GM18517 (cell line): ENCODE results near the gene CSTA.

Source experiments
- ATAC-seq: cut with Tn5 transposase; IDR thresholded peaks from one replicate; pipeline ENCODE4 v1.9.1; 2021; ENCODE audit warnings: mild to moderate bottlenecking, moderate library complexity; ENCODE audit not compliant: unreplicated experiment

CSTA gene

GRCh38 chr3:122324871-122325323, at the start of gene CSTA:
TSS of gene CSTA (plus strand) at chr3:122325248. CDS start at chr3:122325293, 45 bp downstream.
- ATAC-seq, result no peak

GRCh38 chr3:122281891-122282290, 43.2 kb upstream of the CSTA start:
- ATAC-seq, result no peak

- ATAC-seq, result no peak
Measured at GRCh38 chr3:122283796-122284445, 41.1 kb upstream of the CSTA start.

- ATAC-seq, result no peak
Measured at GRCh38 chr3:122284486-122284885, 40.6 kb upstream of the CSTA start.

- no peak for ATAC-seq
Measured at GRCh38 chr3:122294359-122294758, 30.7 kb upstream of the CSTA start.

GRCh38 chr3:122295266-122296062, 29.6 kb upstream of the CSTA start:
- no peak for ATAC-seq

GRCh38 chr3:122298239-122298638, 26.8 kb upstream of the CSTA start:
- ATAC-seq, result no peak

- no peak for ATAC-seq
Measured at GRCh38 chr3:122299215-122299614, 25.8 kb upstream of the CSTA start.

GRCh38 chr3:122299872-122300460, 25.1 kb upstream of the CSTA start:
- no peak for ATAC-seq

- peak; percentile 50 for ATAC-seq
Measured at GRCh38 chr3:122301063-122301462, 24.0 kb upstream of the CSTA start.

- ATAC-seq, result no peak
Measured at GRCh38 chr3:122305818-122306621, 19.0 kb upstream of the CSTA start.

- ATAC-seq, result no peak
Measured at GRCh38 chr3:122306622-122306953, 18.5 kb upstream of the CSTA start.

GRCh38 chr3:122307094-122307687, 17.9 kb upstream of the CSTA start:
- no peak for ATAC-seq

- no peak for ATAC-seq
Measured at GRCh38 chr3:122307976-122308375, 17.1 kb upstream of the CSTA start.

GRCh38 chr3:122310361-122310760, 14.7 kb upstream of the CSTA start:
- ATAC-seq, result no peak

- ATAC-seq, result no peak
Measured at GRCh38 chr3:122312826-122313225, 12.2 kb upstream of the CSTA start.

- ATAC-seq, result no peak
Measured at GRCh38 chr3:122313281-122313680, 11.8 kb upstream of the CSTA start.

GRCh38 chr3:122314228-122314876, 10.7 kb upstream of the CSTA start:
- no peak for ATAC-seq

GRCh38 chr3:122315619-122316018, 9.4 kb upstream of the CSTA start:
- ATAC-seq, result no peak

- no peak for ATAC-seq
Measured at GRCh38 chr3:122316368-122316767, 8.7 kb upstream of the CSTA start.
